K562 (cell line): Measurements from ENCODE around the gene VAMP8. TPM values are rescaled to one million over a fixed set of nuclear protein-coding genes. Genes with fewer than 3 reads are reported as not detected.
A peak's percentile ranks its signal among the peaks of the same experiment; 100 is the strongest.

ENCODE experiments used
- GATA2 ChIP-seq: sonication (generic); formaldehyde crosslinking; IDR thresholded peaks from 2 replicates; pipeline ENCODE4 v1.4.0; 2020; ENCODE audit warnings: mild to moderate bottlenecking, missing genetic modification reagents
- HIVEP1 ChIP-seq: fragments of 250-450 bp; sonication (Bioruptor Pico); IDR thresholded peaks from 2 replicates; pipeline ENCODE4 v1.4.0; 2020; ENCODE audit warnings: mild to moderate bottlenecking
- HMG20B ChIP-seq: fragments of 250-450 bp; sonication (Bioruptor Pico); IDR thresholded peaks from 2 replicates; pipeline ENCODE4 v1.5.0; 2021; ENCODE audit warnings: mild to moderate bottlenecking
- KDM4B ChIP-seq, 2 experiments: fragments of 450-650 bp in 1 of 2; sonication (generic) in 1 of 2; IDR thresholded peaks; 2 replicates each; pipeline ENCODE4 v1.6.1; 2016 to 2017; ENCODE audit warnings: borderline replicate concordance in 2 of 2, antibody characterized with exemption in 1 of 2, low read depth in 1 of 2, mild to moderate bottlenecking in 1 of 2
- MTA3 ChIP-seq: fragments of 450-650 bp; formaldehyde crosslinking; IDR thresholded peaks from 2 replicates; pipeline ENCODE4 v1.6.1; 2017; ENCODE audit warnings: mild to moderate bottlenecking, borderline replicate concordance
- SRSF9 ChIP-seq: fragments of 200-400 bp; formaldehyde crosslinking; IDR thresholded peaks from 2 replicates; pipeline ENCODE4 v1.6.1; 2017; ENCODE audit warnings: low read depth, low read length, borderline replicate concordance
- TEAD4 ChIP-seq, 2 experiments: sonication (generic) in 1 of 2; formaldehyde crosslinking in 1 of 2; IDR thresholded peaks; 2 replicates each; pipeline versions ENCODE4 v1.6.1 to v1.8.0; 2012 to 2022; ENCODE audit warnings: borderline replicate concordance in 1 of 2, inconsistent platforms in 1 of 2, low read length in 1 of 2, mild to moderate bottlenecking in 1 of 2, missing genetic modification reagents in 1 of 2
- ZFP1 ChIP-seq: fragments of 450-650 bp; formaldehyde crosslinking; IDR thresholded peaks from 2 replicates; pipeline ENCODE4 v1.4.0; 2020; ENCODE audit warnings: mild to moderate bottlenecking, mixed read lengths
- ZNF436 ChIP-seq: fragments of 250-450, 450-650 bp; sonication (Bioruptor Pico); formaldehyde crosslinking; IDR thresholded peaks from 2 replicates; pipeline ENCODE4 v1.7.0; 2020; ENCODE audit warnings: mild to moderate bottlenecking
- polyA plus RNA-seq, 8 experiments: library from polyadenylated mRNA; depleted of rRNA in 4 of 8; stranded (reverse) in 5 of 8; unstranded in 3 of 8; fragments of >200 nt; fragmentation: Nextera tagmentation in 2 of 8; fragmentation: Illumina TruSeq in 1 of 8; extraction: Ambion mirVana in 2 of 8; extraction: Trizol in 1 of 8; gene quantifications; 2 replicates each; pipeline versions ENCODE4 v1.2.1 to v1.2.3, GENCODE V29; 2011 to 2014; ENCODE audit warnings: inconsistent platforms in 1 of 8, missing spikeins in 1 of 8
- total RNA-seq, 7 experiments: library from RNA; depleted of rRNA in 6 of 7; stranded (reverse); fragments of >200 nt in 6 of 7; fragmentation: Illumina TruSeq in 2 of 7; extraction: Trizol in 2 of 7; gene quantifications; 2 replicates each; pipeline versions ENCODE4 v1.2.1 to v1.2.3, GENCODE V29; 2011 to 2021; ENCODE audit warnings: low replicate concordance in 1 of 7
- TF ChIP-seq, protein P1 (sequence below): fragments of 150-350 bp; conservative IDR thresholded peaks from 2 replicates; pipeline ENCODE4 v1.6.1; 2014; ENCODE audit warnings: low read length
- TF ChIP-seq, protein P2 (sequence below): fragments of 200-800 bp; sonication (Bioruptor generic); IDR thresholded peaks from 2 replicates; pipeline ENCODE4 v1.6.1; 2017; ENCODE audit warnings: missing genetic modification characterization, missing compliant biosample characterization
- TF ChIP-seq, protein P3 (sequence below): sonication (generic); formaldehyde crosslinking; IDR thresholded peaks from 2 replicates; pipeline ENCODE4 v1.8.0; 2022; ENCODE audit warnings: mild to moderate bottlenecking, missing genetic modification reagents, borderline replicate concordance
- TF ChIP-seq, protein P4 (sequence below): fragments of 450-650 bp; IDR thresholded peaks from 2 replicates; pipeline ENCODE4 v1.6.1; 2014; ENCODE audit warnings: low read depth, mild to moderate bottlenecking, moderate library complexity, borderline replicate concordance
- TF ChIP-seq, protein P5 (sequence below): IDR thresholded peaks from 2 replicates; pipeline ENCODE4 v1.6.1; 2016; ENCODE audit warnings: missing genetic modification characterization, missing compliant biosample characterization

The VAMP8 gene
- total and polyA plus RNA-seq, 9 of the 15 experiments (the other 6 are each of a cell fraction or from before 2014, with no cell fraction given): 107 to 571 (median 248) TPM

DNA sequence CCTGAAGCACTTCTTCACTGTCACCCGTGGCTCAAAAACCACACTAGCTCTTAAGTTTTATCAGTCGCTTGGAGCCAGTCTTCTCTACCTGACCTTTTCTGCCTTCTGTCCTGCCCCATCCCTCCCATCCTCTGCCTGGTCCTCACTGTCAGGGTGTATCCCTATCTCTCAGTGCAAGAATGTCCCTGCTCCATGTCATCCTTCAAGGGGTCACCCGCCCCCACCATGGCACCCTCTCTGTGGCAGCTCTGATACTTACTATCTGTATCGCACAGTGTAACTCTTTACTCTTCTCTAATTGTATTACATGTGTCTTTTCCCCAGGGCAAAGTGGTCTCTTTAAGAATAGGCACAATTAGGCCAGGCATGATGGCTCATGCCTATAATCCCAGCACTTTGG lies 11.3 kb downstream of the VAMP8 start (continued):
- TF ChIP-seq ZNF436 (CRISPR knock-in tag): no peak
- TF ChIP-seq, protein P1, sequence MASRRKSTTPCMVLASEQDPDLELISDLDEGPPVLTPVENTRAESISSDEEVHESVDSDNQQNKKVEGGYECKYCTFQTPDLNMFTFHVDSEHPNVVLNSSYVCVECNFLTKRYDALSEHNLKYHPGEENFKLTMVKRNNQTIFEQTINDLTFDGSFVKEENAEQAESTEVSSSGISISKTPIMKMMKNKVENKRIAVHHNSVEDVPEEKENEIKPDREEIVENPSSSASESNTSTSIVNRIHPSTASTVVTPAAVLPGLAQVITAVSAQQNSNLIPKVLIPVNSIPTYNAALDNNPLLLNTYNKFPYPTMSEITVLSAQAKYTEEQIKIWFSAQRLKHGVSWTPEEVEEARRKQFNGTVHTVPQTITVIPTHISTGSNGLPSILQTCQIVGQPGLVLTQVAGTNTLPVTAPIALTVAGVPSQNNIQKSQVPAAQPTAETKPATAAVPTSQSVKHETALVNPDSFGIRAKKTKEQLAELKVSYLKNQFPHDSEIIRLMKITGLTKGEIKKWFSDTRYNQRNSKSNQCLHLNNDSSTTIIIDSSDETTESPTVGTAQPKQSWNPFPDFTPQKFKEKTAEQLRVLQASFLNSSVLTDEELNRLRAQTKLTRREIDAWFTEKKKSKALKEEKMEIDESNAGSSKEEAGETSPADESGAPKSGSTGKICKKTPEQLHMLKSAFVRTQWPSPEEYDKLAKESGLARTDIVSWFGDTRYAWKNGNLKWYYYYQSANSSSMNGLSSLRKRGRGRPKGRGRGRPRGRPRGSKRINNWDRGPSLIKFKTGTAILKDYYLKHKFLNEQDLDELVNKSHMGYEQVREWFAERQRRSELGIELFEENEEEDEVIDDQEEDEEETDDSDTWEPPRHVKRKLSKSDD: no peak
- TF ChIP-seq, protein P2, sequence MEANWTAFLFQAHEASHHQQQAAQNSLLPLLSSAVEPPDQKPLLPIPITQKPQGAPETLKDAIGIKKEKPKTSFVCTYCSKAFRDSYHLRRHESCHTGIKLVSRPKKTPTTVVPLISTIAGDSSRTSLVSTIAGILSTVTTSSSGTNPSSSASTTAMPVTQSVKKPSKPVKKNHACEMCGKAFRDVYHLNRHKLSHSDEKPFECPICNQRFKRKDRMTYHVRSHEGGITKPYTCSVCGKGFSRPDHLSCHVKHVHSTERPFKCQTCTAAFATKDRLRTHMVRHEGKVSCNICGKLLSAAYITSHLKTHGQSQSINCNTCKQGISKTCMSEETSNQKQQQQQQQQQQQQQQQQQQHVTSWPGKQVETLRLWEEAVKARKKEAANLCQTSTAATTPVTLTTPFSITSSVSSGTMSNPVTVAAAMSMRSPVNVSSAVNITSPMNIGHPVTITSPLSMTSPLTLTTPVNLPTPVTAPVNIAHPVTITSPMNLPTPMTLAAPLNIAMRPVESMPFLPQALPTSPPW (CRISPR knock-in tag): no peak
- peak; percentile 54; the same call in 1 of the 2 replicates for TF ChIP-seq TEAD4 (IDR thresholded peaks at IDR 0.05; ENCODE audit: low read length)
- TF ChIP-seq TEAD4 (CRISPR knock-in tag; IDR thresholded peaks at IDR 0.05; ENCODE audit: borderline replicate concordance): no peak
- no peak for TF ChIP-seq ZFP1 (CRISPR knock-in tag)
- TF ChIP-seq HIVEP1: no peak
- TF ChIP-seq, protein P3, sequence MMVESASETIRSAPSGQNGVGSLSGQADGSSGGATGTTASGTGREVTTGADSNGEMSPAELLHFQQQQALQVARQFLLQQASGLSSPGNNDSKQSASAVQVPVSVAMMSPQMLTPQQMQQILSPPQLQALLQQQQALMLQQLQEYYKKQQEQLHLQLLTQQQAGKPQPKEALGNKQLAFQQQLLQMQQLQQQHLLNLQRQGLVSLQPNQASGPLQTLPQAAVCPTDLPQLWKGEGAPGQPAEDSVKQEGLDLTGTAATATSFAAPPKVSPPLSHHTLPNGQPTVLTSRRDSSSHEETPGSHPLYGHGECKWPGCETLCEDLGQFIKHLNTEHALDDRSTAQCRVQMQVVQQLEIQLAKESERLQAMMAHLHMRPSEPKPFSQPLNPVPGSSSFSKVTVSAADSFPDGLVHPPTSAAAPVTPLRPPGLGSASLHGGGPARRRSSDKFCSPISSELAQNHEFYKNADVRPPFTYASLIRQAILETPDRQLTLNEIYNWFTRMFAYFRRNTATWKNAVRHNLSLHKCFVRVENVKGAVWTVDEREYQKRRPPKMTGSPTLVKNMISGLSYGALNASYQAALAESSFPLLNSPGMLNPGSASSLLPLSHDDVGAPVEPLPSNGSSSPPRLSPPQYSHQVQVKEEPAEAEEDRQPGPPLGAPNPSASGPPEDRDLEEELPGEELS: no peak
- TF ChIP-seq, protein P4, sequence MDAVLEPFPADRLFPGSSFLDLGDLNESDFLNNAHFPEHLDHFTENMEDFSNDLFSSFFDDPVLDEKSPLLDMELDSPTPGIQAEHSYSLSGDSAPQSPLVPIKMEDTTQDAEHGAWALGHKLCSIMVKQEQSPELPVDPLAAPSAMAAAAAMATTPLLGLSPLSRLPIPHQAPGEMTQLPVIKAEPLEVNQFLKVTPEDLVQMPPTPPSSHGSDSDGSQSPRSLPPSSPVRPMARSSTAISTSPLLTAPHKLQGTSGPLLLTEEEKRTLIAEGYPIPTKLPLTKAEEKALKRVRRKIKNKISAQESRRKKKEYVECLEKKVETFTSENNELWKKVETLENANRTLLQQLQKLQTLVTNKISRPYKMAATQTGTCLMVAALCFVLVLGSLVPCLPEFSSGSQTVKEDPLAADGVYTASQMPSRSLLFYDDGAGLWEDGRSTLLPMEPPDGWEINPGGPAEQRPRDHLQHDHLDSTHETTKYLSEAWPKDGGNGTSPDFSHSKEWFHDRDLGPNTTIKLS: no peak
- TF ChIP-seq KDM4B (IDR thresholded peaks at IDR 0.05; ENCODE audit: borderline replicate concordance in 2 of 2, low read depth in 1 of 2): no peak
- no peak for TF ChIP-seq GATA2 (CRISPR knock-in tag)
- no peak for TF ChIP-seq HMG20B (CRISPR knock-in tag)
- TF ChIP-seq, protein P5, sequence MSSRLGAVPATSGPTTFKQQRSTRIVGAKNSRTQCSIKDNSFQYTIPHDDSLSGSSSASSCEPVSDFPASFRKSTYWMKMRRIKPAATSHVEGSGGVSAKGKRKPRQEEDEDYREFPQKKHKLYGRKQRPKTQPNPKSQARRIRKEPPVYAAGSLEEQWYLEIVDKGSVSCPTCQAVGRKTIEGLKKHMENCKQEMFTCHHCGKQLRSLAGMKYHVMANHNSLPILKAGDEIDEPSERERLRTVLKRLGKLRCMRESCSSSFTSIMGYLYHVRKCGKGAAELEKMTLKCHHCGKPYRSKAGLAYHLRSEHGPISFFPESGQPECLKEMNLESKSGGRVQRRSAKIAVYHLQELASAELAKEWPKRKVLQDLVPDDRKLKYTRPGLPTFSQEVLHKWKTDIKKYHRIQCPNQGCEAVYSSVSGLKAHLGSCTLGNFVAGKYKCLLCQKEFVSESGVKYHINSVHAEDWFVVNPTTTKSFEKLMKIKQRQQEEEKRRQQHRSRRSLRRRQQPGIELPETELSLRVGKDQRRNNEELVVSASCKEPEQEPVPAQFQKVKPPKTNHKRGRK: no peak
- TF ChIP-seq MTA3: no peak
- no peak for TF ChIP-seq SRSF9
